ENCODE data around the gene TRAF7. TPM values are rescaled to one million over a fixed set of nuclear protein-coding genes. Genes with fewer than 3 reads are reported as not detected.

The TRAF7 gene
- total RNA-seq, 2 donors from 2014 or later: 34.1 to 54.8 TPM

DNA sequence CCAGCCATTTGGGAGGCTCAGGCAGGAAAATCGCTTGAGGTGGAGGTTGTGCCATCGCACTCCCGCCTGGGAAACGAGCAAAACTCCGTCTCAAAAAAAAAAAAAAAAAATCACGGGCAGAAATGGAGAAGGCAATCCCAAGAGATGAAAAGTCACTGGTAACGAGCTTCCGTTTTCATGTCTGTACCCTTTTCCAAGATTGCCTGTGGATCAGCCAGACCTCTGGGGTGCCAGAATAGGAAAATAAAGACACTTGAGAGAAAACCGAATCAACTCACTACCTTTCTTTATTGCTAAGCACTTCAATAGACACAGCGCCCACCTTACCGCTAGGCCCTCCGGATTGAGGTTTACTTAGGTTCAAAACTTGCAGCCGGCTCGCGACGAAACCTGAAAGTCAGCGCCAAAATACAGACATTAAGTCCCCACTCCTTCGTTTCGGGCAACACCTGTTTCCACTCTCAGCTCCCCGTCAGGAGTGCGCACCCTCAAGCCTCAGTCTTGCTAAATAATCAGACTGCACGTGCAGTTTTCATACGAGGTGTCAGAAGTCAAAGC is 970 bp upstream of the TRAF7 start:
- H3K9me3 ChIP-seq: no peaks in the 10 kb centered on the region
- H3K36me3 ChIP-seq: no peaks in the 10 kb centered on the region
- H3K4me1 ChIP-seq (ENCODE audit: control insufficient read depth in 1 of 2, low read depth in 2 of 2): peaks cover 29 to 81% of the 10 kb centered on the region in 2 donors
- H3K4me3 ChIP-seq: peak overlapping the region; percentile 74
- DNase-seq (ENCODE audit: low spot score) (no peak), ATAC-seq (ENCODE audit: insufficient number of reproducible peaks, low FRiP score, low read depth) (no peak)
- H3K27ac ChIP-seq: peak overlapping the region; percentile 53 to 55
- TF ChIP-seq, protein P1, sequence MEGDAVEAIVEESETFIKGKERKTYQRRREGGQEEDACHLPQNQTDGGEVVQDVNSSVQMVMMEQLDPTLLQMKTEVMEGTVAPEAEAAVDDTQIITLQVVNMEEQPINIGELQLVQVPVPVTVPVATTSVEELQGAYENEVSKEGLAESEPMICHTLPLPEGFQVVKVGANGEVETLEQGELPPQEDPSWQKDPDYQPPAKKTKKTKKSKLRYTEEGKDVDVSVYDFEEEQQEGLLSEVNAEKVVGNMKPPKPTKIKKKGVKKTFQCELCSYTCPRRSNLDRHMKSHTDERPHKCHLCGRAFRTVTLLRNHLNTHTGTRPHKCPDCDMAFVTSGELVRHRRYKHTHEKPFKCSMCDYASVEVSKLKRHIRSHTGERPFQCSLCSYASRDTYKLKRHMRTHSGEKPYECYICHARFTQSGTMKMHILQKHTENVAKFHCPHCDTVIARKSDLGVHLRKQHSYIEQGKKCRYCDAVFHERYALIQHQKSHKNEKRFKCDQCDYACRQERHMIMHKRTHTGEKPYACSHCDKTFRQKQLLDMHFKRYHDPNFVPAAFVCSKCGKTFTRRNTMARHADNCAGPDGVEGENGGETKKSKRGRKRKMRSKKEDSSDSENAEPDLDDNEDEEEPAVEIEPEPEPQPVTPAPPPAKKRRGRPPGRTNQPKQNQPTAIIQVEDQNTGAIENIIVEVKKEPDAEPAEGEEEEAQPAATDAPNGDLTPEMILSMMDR (IDR thresholded peaks at IDR 0.05): no peak
- no peaks in the 10 kb centered on the region for H3K27me3 ChIP-seq (replicated peaks; ENCODE audit: insufficient read depth)

- Histone ChIP-seq H3K27ac (peak overlapping the region; percentile 53), H3K4me3 (peak overlapping the region; percentile 72), H3K9me3 (no peaks in the 10 kb centered on the region), H3K36me3 (no peaks in the 10 kb centered on the region), H3K4me1 (ENCODE audit: control insufficient read depth in 1 of 2, low read depth in 2 of 2) (peaks cover 35 to 76% of the 10 kb centered on the region in 2 donors), H3K27me3 (replicated peaks; ENCODE audit: insufficient read depth) (no peaks in the 10 kb centered on the region)
- no peak for ATAC-seq (ENCODE audit: insufficient number of reproducible peaks, low FRiP score, low read depth)
- no peak for DNase-seq (ENCODE audit: low spot score)
- TF ChIP-seq, protein P1 (IDR thresholded peaks at IDR 0.05): no peak
Observed at GRCh38 chr16:2155977-2156848, 631 bp downstream of the TRAF7 start.

- peak overlapping the region; percentile 72 for H3K4me3 ChIP-seq
- DNase-seq (ENCODE audit: low spot score): no peak
- peaks cover 35 to 76% of the 10 kb centered on the region in 2 donors for H3K4me1 ChIP-seq (ENCODE audit: control insufficient read depth in 1 of 2, low read depth in 2 of 2)
- H3K27ac ChIP-seq: no peak overlapping the region
- no peaks in the 10 kb centered on the region for H3K9me3 ChIP-seq
- no peaks in the 10 kb centered on the region for H3K36me3 ChIP-seq
- no peaks in the 10 kb centered on the region for H3K27me3 ChIP-seq (replicated peaks; ENCODE audit: insufficient read depth)
- TF ChIP-seq, protein P1 (IDR thresholded peaks at IDR 0.05): no peak
- ATAC-seq (ENCODE audit: insufficient number of reproducible peaks, low FRiP score, low read depth): no peak
Observed at GRCh38 chr16:2156849-2157224, 1.3 kb downstream of the TRAF7 start.

DNA sequence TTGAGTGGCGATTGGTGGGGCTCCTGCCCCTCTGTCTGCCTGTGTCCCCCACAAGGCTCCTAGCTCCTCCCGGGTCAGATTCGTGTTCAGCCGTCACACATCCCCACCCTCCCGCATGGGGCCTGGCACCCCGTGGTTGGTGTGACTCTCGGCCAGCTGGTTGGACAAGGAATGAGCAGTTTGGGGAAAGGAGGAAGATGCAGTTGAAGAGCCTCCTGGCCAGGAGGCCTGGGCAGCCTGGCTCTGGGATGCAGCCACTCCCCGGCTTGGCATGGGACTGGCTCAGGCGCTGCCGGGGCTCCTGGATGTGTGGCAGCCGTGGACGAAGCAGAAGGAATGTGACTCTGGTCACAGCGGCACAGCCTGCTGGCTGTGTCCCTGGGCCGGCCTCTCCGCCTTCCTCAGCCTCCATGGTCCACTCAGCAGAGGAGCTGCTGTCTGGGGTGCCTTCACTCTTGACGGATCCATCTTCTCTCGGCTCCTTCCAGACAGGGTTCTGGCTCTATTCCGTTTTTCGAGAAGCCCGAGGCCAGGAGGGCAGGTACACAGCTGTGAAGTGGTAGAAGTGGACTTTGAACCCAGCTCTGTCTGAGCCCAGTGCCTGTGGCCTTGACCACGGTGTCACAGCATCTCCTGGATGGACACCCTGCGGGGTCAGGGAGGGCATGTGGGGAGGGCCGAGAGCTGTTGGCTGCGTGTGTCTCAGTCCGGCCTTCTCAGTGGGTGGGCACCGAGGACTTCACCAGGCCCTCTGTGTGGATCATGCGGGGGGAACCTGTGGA is 2.1 kb downstream of the TRAF7 start:
- Histone ChIP-seq H3K27ac (peak overlapping the region in 1 of 2 donors; percentile 56), H3K4me3 (no peak overlapping the region), H3K36me3 (no peaks in the 10 kb centered on the region), H3K4me1 (ENCODE audit: control insufficient read depth in 1 of 2, low read depth in 2 of 2) (peaks cover 34 to 70% of the 10 kb centered on the region in 2 donors), H3K9me3 (no peaks in the 10 kb centered on the region), H3K27me3 (replicated peaks; ENCODE audit: insufficient read depth) (no peaks in the 10 kb centered on the region)
- DNase-seq (ENCODE audit: low spot score) (no peak), ATAC-seq (ENCODE audit: insufficient number of reproducible peaks, low FRiP score, low read depth) (no peak)
- TF ChIP-seq, protein P1 (IDR thresholded peaks at IDR 0.05): no peak

GRCh38 chr16:2158262-2158638 is 2.7 kb downstream of the TRAF7 start:
- H3K4me3 ChIP-seq: no peak overlapping the region

More at GRCh38 chr16:2158262-2158638, 2.7 kb downstream of the TRAF7 start:
- DNase-seq (ENCODE audit: low spot score): no peak
- ATAC-seq (ENCODE audit: insufficient number of reproducible peaks, low FRiP score, low read depth): no peak
- no peaks in the 10 kb centered on the region for H3K9me3 ChIP-seq
- H3K4me1 ChIP-seq (ENCODE audit: control insufficient read depth in 1 of 2, low read depth in 2 of 2): peaks cover 28 to 64% of the 10 kb centered on the region in 2 donors
- no peaks in the 10 kb centered on the region for H3K36me3 ChIP-seq
- peak overlapping the region in 1 of 2 donors; percentile 56 for H3K27ac ChIP-seq
- H3K27me3 ChIP-seq (replicated peaks; ENCODE audit: insufficient read depth): no peaks in the 10 kb centered on the region
- TF ChIP-seq, protein P1 (IDR thresholded peaks at IDR 0.05): no peak
